AG04449 (cell line): ENCODE measurements around the gene LSM11.

Experiments used
- CTCF ChIA-PET: fragments of 350-600 bp; formaldehyde crosslinking; extraction: SDS; loops from one replicate; lab custom pipeline; 2021; ENCODE audit warnings: antibody characterized with exemption; lab: Yijun Ruan, JAX
- POLR2A ChIA-PET: fragments of 400-600, 350-600 bp; formaldehyde crosslinking; extraction: SDS; loops from one replicate; lab custom pipeline; 2020; ENCODE audit warnings: antibody characterized with exemption, inconsistent platforms; lab: Yijun Ruan, JAX
- DNase-seq: peaks from one replicate; pipeline ENCODE4 v3.0.0-alpha.2; 2010; ENCODE audit warnings: low read depth, low spot score
- H3K4me3 ChIP-seq: 2 replicates; pipeline ENCODE4 v1.5.1; 2011; ENCODE audit warnings: low read depth, mild to moderate bottlenecking, control low read depth, low read length
- TF ChIP-seq, protein P1 (sequence below): IDR thresholded peaks from one replicate; pipeline ENCODE4 v1.5.1; 2011; ENCODE audit warnings: mild to moderate bottlenecking, moderate library complexity, low read length, control low read depth, inconsistent platforms; ENCODE audit not compliant: insufficient read depth; ENCODE audit errors: missing control alignments

LSM11 gene

DNA sequence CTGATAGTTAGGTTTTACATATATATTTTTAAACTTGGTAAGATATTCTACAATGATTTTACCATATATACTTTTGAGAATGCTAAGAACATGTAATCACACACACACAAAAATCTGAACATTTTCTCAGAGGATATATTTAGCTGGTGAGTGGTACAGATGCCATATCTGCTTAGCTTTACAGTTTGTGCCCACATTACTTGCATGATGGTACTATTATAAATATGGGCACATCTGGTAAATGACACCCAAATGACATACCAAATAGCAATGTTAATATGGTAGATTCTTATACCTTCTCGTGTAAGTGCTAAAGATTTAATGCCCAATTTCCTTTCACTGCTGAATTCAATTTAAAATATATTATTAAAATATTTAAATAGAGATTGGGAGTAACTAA is 56.6 kb downstream of the LSM11 start:
- TF ChIP-seq, protein P1, sequence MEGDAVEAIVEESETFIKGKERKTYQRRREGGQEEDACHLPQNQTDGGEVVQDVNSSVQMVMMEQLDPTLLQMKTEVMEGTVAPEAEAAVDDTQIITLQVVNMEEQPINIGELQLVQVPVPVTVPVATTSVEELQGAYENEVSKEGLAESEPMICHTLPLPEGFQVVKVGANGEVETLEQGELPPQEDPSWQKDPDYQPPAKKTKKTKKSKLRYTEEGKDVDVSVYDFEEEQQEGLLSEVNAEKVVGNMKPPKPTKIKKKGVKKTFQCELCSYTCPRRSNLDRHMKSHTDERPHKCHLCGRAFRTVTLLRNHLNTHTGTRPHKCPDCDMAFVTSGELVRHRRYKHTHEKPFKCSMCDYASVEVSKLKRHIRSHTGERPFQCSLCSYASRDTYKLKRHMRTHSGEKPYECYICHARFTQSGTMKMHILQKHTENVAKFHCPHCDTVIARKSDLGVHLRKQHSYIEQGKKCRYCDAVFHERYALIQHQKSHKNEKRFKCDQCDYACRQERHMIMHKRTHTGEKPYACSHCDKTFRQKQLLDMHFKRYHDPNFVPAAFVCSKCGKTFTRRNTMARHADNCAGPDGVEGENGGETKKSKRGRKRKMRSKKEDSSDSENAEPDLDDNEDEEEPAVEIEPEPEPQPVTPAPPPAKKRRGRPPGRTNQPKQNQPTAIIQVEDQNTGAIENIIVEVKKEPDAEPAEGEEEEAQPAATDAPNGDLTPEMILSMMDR: no peak
- DNase-seq: no peak
- no peak overlapping the region for H3K4me3 ChIP-seq
- POLR2A ChIA-PET: no interaction called here
- CTCF ChIA-PET: interaction anchor here (2.0 to 2.2 kb wide), 2 partner anchors 12 to 17 kb away, joined by 6 read pairs; no protein-coding TSS in a partner anchor

DNA sequence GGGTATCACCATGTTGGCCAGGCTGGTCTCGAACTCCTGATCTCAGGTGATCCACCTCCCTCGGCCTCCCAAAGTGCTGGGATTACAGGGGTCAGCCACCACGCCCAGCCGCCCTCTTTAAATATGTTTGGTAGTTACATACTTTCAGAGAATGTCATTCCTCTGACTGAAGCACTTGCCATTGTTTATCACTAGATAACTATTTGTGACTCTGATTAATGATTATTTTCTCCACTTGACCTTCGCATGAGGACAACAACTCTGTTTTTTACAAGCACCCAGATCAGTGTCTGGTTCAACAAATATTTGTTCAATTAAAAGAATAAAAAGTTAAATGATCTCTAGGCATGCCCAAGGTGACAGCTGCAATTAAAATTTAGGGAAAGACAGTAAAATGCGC is 59.2 kb downstream of the LSM11 start:
- CTCF ChIA-PET: interaction anchor here (1.4 to 1.9 kb wide), 2 partner anchors 40 to 52 kb away, joined by 4 to 5 read pairs; no protein-coding TSS in a partner anchor
- TF ChIP-seq, protein P1: no peak
- no peak overlapping the region for H3K4me3 ChIP-seq
- POLR2A ChIA-PET: no interaction called here
- DNase-seq: no peak

DNA sequence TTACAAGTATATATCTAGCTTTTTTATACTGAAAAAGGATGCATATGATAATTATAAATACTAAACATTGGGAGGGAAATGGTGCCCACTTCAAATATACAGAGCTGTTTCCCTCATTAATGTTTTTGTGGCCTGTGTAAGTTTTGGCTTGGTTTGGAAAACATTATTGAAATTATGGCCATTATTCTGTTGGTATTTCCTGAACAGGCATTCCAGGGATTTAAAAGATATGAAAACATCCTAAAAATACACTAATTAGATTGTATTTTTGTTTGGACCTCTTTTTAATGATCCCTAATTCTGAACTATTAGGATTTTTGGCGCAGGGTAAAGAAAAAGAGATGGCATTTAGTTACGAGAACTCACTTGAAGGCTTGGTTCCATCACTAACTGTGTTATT is 64.5 kb downstream of the LSM11 start:
- ChIA-PET POLR2A (no interaction called here), CTCF (interaction anchor here (1.8 to 3.1 kb wide), 3 partner anchors 10 to 49 kb away, joined by 5 to 15 read pairs (median 7); no protein-coding TSS in a partner anchor)
- TF ChIP-seq, protein P1: no peak
- H3K4me3 ChIP-seq: no peak overlapping the region
- no peak for DNase-seq
